Ectodermal cell (in vitro differentiated cells): Measurements from ENCODE around the gene OASL.
"Not testable (repeated sequence)": the region's sequence is repeated elsewhere in the genome, so short reads cannot be mapped to it uniquely, and the experiment has no call there.

Experiments
- H3K27ac ChIP-seq: 2 replicates; pipeline ENCODE4 v1.7.0; 2013; ENCODE audit warnings: mild to moderate bottlenecking, low read depth, low read length; ENCODE audit not compliant: insufficient read depth, poor library complexity, severe bottlenecking
- H3K27me3 ChIP-seq: 2 replicates; pipeline ENCODE4 v1.7.0; 2013; ENCODE audit warnings: mild to moderate bottlenecking, low read length; ENCODE audit not compliant: insufficient read depth, control insufficient read depth, poor library complexity, severe bottlenecking
- H3K36me3 ChIP-seq: one replicate; pipeline ENCODE4 v1.7.0; 2013; ENCODE audit warnings: low read length; ENCODE audit not compliant: control insufficient read depth, insufficient read depth
- H3K4me1 ChIP-seq: one replicate; pipeline ENCODE4 v1.7.0; 2013; ENCODE audit warnings: low read length; ENCODE audit not compliant: control insufficient read depth, insufficient read depth
- H3K4me3 ChIP-seq: 2 replicates; pipeline ENCODE4 v1.7.0; 2013; ENCODE audit warnings: low read depth, low read length, control low read depth; ENCODE audit not compliant: insufficient read depth
- H3K9me3 ChIP-seq: 2 replicates; pipeline ENCODE4 v1.7.0; 2013; ENCODE audit warnings: mild to moderate bottlenecking, low read length, moderate library complexity; ENCODE audit not compliant: control insufficient read depth
- WGBS, 2 experiments: methylation state at CpG; one replicate each; pipeline ENCODE4 v1.1.7; 2013; ENCODE audit warnings: missing lambda C conversion rate in 2 of 2; 5-methylcytosine and 5-hydroxymethylcytosine counted together

OASL gene

GRCh38 chr12:121077440-121077839 lies 38.4 kb upstream of the OASL start:
- not testable (repeated sequence) for H3K36me3 ChIP-seq, H3K4me3 ChIP-seq, H3K27ac ChIP-seq, H3K27me3 ChIP-seq, H3K9me3 ChIP-seq, H3K4me1 ChIP-seq
- WGBS, 2 experiments, result no CpG with 5 or more reads among the region's 3 CpGs

- not testable (repeated sequence) for H3K4me1 ChIP-seq, H3K27ac ChIP-seq, H3K27me3 ChIP-seq, H3K4me3 ChIP-seq, H3K9me3 ChIP-seq, H3K36me3 ChIP-seq
- WGBS, 2 experiments, result 91 to 94% methylated on average over 32 to 33 of the region's 33 CpGs
These were observed 36.9 kb upstream of the OASL start for GRCh38 chr12:121075911-121076310.

- no peaks in the 10 kb centered on the region for H3K4me1 ChIP-seq
- 92 to 96% methylated on average over 3 of the region's 3 CpGs for whole genome bisulfite sequencing, 2 experiments
- H3K4me3 ChIP-seq, result no peak overlapping the region
- no peak overlapping the region for H3K27ac ChIP-seq
- peaks cover 6% of the 10 kb centered on the region for H3K9me3 ChIP-seq
- H3K27me3 ChIP-seq, result no peaks in the 10 kb centered on the region
- H3K36me3 ChIP-seq, result no peaks in the 10 kb centered on the region
These were observed 33.1 kb upstream of the OASL start for GRCh38 chr12:121072147-121072546.

- no peaks in the 10 kb centered on the region for H3K36me3 ChIP-seq
- peaks cover 6% of the 10 kb centered on the region for H3K9me3 ChIP-seq
- WGBS, 2 experiments, result 93 to 98% methylated on average over 6 of the region's 6 CpGs
- H3K27me3 ChIP-seq, result no peaks in the 10 kb centered on the region
- H3K4me1 ChIP-seq, result no peaks in the 10 kb centered on the region
- no peak overlapping the region for H3K27ac ChIP-seq
- H3K4me3 ChIP-seq, result no peak overlapping the region
These were observed 30.2 kb upstream of the OASL start for GRCh38 chr12:121069206-121069605.

- Histone ChIP-seq H3K27ac (no peak overlapping the region), H3K4me3 (no peak overlapping the region), H3K4me1 (no peaks in the 10 kb centered on the region), H3K27me3 (no peaks in the 10 kb centered on the region), H3K36me3 (no peaks in the 10 kb centered on the region), H3K9me3 (no peaks in the 10 kb centered on the region)
- 76 to 81% methylated on average over 2 of the region's 2 CpGs for WGBS, 2 experiments
These were observed 26.3 kb upstream of the OASL start for GRCh38 chr12:121065345-121065744.

GRCh38 chr12:121064586-121064985 lies 25.5 kb upstream of the OASL start:
- not testable (repeated sequence) for H3K27ac ChIP-seq, H3K36me3 ChIP-seq, H3K4me3 ChIP-seq, H3K27me3 ChIP-seq, H3K4me1 ChIP-seq, H3K9me3 ChIP-seq
- 93 to 95% methylated on average over 12 of the region's 12 CpGs for WGBS, 2 experiments

- Histone ChIP-seq H3K9me3 (no peaks in the 10 kb centered on the region), H3K27ac (no peak overlapping the region), H3K36me3 (no peaks in the 10 kb centered on the region), H3K4me1 (no peaks in the 10 kb centered on the region), H3K27me3 (no peaks in the 10 kb centered on the region), H3K4me3 (no peak overlapping the region)
- 90 to 100% methylated on average over 1 of the region's 1 CpG for WGBS, 2 experiments
These were observed 25.1 kb upstream of the OASL start for GRCh38 chr12:121064116-121064515.

- Histone ChIP-seq H3K4me1 (no peaks in the 10 kb centered on the region), H3K9me3 (no peaks in the 10 kb centered on the region), H3K4me3 (no peak overlapping the region), H3K27me3 (no peaks in the 10 kb centered on the region), H3K27ac (no peak overlapping the region), H3K36me3 (no peaks in the 10 kb centered on the region)
- 94 to 95% methylated on average over 11 of the region's 11 CpGs for WGBS, 2 experiments
These were observed 23.5 kb upstream of the OASL start for GRCh38 chr12:121062391-121063045.

GRCh38 chr12:121061831-121062230 lies 22.8 kb upstream of the OASL start:
- no peaks in the 10 kb centered on the region for H3K4me1 ChIP-seq
- H3K9me3 ChIP-seq, result no peaks in the 10 kb centered on the region
- WGBS, 2 experiments, result 65% methylated on average over 2 of the region's 2 CpGs; no CpG with 5 or more reads in 1 of the 2 experiments
- H3K27me3 ChIP-seq, result no peaks in the 10 kb centered on the region
- H3K27ac ChIP-seq, result no peak overlapping the region
- no peaks in the 10 kb centered on the region for H3K36me3 ChIP-seq
- H3K4me3 ChIP-seq, result no peak overlapping the region

- H3K36me3 ChIP-seq, result no peaks in the 10 kb centered on the region
- H3K27ac ChIP-seq, result no peak overlapping the region
- H3K4me3 ChIP-seq, result no peak overlapping the region
- no peaks in the 10 kb centered on the region for H3K4me1 ChIP-seq
- no peaks in the 10 kb centered on the region for H3K9me3 ChIP-seq
- no peaks in the 10 kb centered on the region for H3K27me3 ChIP-seq
- 55 to 58% methylated on average over 16 of the region's 16 CpGs for WGBS, 2 experiments
These were observed 21.3 kb upstream of the OASL start for GRCh38 chr12:121060149-121061001.
